ENCODE measurements around the gene UHRF1.

Gene UHRF1

GRCh38 chr19:4976401-4977298 is 67.3 kb downstream of the UHRF1 start:
- no peak overlapping the region for H3K4me3 ChIP-seq (ENCODE audit: low read length)
- peak; percentile 70 for TF ChIP-seq CTCF (IDR thresholded peaks at IDR 0.05; ENCODE audit: insufficient read depth, low read depth, low read length, missing control alignments)
- DNase-seq (ENCODE audit: low read depth) = peak; percentile 93

- TF ChIP-seq CTCF (IDR thresholded peaks at IDR 0.05; ENCODE audit: insufficient read depth, low read depth, low read length, missing control alignments) = no peak
- no peak overlapping the region for H3K4me3 ChIP-seq (ENCODE audit: low read length)
- peak; percentile 72 for DNase-seq (ENCODE audit: low read depth)
These were observed 68.2 kb downstream of the UHRF1 start for GRCh38 chr19:4977299-4978174.

- no peak overlapping the region for H3K4me3 ChIP-seq (ENCODE audit: low read length)
- TF ChIP-seq CTCF (IDR thresholded peaks at IDR 0.05; ENCODE audit: insufficient read depth, low read depth, low read length, missing control alignments) = no peak
- DNase-seq (ENCODE audit: low read depth) = no peak
These were observed 70.0 kb downstream of the UHRF1 start for GRCh38 chr19:4979211-4979807.

- no peak for TF ChIP-seq CTCF (IDR thresholded peaks at IDR 0.05; ENCODE audit: insufficient read depth, low read depth, low read length, missing control alignments)
- peak; percentile 40 for DNase-seq (ENCODE audit: low read depth)
- no peak overlapping the region for H3K4me3 ChIP-seq (ENCODE audit: low read length)
These were observed 70.8 kb downstream of the UHRF1 start for GRCh38 chr19:4980067-4980466.

DNA sequence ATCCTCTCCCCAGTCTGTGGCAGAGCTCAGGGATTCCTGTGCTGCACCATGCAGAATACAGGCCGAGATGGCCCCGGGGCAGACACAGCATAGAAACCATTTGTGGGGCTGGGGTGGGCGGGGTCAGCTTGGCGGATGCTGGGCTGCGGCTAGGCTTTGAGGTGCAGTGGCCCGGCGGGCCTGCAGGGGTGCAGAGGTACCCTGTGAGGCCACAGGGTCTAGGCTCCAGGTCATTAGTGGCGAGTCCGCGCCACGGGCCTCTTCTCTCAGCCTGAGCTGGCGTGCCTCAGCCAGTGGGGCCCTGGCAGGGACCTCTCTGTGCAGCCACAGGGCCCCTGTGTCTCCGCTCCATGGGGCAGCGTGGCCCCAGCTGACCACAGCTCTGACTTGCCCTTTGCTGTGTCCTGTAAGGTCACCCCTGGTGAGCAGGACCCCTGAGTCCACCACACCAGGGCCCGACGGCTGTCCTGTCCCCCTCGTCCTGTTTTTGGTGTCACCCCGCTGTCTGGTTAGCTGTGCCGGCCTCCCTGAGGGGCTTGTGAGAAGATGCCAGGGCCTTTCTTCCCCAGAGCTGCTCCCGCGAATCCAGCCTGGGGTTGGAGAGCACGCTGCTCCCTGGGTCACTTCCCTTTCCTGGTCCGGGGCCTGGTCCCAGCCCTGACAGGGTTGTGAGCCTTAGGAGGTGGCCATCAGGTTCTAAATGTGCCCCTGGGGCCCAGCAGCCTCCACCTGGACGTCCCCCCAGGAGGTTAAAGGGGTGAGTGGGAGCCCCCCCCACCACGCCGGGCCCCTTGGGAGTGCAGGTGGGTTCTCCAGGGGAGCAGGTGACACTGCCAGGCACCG is 71.8 kb downstream of the UHRF1 start:
- no peak for DNase-seq (ENCODE audit: low read depth)
- H3K4me3 ChIP-seq (ENCODE audit: low read length) = no peak overlapping the region
- no peak for TF ChIP-seq CTCF (IDR thresholded peaks at IDR 0.05; ENCODE audit: insufficient read depth, low read depth, low read length, missing control alignments)

DNA sequence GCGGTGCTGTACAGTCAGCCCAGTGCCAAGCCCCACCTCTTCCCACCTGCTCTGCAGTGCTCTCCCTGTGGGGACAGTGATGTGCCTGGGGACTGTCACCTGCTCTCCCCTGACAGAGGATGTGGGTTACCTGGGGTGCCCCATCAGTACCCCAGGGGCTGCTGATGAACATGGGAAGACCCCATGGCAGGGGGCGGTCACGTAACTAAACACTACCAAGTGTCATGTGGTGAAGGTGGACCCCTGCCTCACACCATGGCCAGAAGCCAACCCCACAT is 72.3 kb downstream of the UHRF1 start:
- TF ChIP-seq CTCF (IDR thresholded peaks at IDR 0.05; ENCODE audit: insufficient read depth, low read depth, low read length, missing control alignments) = no peak
- no peak for DNase-seq (ENCODE audit: low read depth)
- H3K4me3 ChIP-seq (ENCODE audit: low read length) = no peak overlapping the region

All from epithelial cell of esophagus (primary cell).